ENCODE measurements around the gene INPP4B.
"Not testable (repeated sequence)": the region's sequence is repeated elsewhere in the genome, so short reads cannot be mapped to it uniquely, and the experiment has no call there.

The INPP4B gene

DNA sequence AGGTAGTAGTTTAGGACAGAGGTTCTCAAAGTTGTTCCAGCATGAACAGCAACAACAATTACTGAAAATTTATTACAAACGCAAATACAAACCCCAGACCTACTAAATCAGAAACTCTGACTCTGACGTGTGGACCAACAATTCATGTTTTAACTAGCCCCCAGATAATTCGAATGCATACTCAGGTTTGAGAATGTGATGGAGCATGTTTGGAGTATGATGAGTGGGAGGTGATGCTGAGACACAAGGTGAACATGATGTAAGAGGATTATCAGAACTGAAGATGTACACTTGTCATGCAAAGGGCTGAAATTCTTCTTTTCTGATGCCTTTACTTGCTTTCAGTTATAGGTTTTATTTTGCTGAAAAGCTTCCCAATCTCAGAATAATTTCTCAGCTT is 323.0 kb downstream of the INPP4B start:
- DNase-seq (ENCODE audit: low spot score) = no peak
- TF ChIP-seq, protein P1, sequence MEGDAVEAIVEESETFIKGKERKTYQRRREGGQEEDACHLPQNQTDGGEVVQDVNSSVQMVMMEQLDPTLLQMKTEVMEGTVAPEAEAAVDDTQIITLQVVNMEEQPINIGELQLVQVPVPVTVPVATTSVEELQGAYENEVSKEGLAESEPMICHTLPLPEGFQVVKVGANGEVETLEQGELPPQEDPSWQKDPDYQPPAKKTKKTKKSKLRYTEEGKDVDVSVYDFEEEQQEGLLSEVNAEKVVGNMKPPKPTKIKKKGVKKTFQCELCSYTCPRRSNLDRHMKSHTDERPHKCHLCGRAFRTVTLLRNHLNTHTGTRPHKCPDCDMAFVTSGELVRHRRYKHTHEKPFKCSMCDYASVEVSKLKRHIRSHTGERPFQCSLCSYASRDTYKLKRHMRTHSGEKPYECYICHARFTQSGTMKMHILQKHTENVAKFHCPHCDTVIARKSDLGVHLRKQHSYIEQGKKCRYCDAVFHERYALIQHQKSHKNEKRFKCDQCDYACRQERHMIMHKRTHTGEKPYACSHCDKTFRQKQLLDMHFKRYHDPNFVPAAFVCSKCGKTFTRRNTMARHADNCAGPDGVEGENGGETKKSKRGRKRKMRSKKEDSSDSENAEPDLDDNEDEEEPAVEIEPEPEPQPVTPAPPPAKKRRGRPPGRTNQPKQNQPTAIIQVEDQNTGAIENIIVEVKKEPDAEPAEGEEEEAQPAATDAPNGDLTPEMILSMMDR (IDR thresholded peaks at IDR 0.05; ENCODE audit: borderline replicate concordance, control extremely low read depth, extremely low read depth, insufficient read depth, missing control alignments) = no peak
- in situ Hi-C loops (cut with MboI; ENCODE audit: low sequenced_read_pairs, unreplicated experiment) = no loop called here

DNA sequence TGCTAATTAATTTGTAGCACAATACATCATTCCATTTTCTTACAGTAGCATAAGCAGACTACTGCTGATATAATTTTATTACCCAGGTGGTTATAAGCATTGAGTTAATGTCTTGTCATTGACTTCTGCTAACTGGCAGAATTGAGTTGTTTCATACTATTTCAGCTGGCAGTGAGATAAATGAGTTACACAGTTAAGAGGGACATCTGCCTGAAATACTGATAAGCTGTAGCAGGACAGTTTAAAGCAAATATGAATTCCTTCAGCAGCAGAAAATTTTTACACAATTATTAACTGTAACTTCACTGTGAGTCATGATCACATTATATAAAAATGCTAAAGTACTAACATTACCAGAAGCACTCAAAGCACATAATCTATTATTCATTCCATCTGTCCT is 326.8 kb downstream of the INPP4B start:
- in situ Hi-C loops (cut with MboI; ENCODE audit: low sequenced_read_pairs, unreplicated experiment) = no loop called here

DNA sequence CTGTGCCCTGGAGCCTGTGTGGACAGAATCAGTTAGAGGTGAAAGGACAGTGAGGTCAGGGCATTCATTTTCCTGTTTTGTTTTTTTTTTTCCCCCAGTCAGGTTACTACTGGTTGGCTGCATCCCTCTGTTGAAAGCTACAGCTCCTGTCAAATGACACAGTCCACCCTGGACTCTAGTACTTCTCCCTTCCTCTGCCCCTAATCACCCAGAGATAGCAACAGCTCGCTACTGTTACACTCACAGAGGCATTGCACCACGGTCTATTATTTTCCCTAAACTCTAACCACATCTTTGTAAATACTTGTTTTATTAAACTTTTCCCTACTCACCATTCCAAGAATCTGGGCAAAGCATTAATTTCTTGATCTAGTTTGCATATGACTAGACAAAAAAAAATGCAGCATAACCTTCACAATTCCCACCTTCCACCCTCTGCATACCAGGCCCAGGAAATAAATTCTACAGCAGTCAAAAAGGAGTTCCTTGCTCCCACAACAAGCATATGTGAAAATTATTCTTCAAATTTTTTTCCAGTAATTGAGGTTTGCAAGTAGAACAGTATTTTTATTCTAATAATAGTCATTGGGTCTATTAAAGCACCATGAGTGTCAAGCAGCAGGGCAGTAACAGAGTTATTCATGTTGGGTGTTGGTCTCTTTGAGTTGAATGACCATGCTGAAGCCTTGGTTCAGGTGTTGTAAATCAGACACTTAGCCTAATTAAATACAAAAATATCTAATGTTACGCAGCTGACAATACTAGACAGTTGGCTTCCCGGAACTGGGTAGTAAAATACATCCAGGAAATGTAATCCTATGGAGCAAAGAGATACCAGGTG is 329.2 kb downstream of the INPP4B start:
- in situ Hi-C loops (cut with MboI; ENCODE audit: low sequenced_read_pairs, unreplicated experiment) = no loop called here
- TF ChIP-seq, protein P1 (IDR thresholded peaks at IDR 0.05; ENCODE audit: borderline replicate concordance, control extremely low read depth, extremely low read depth, insufficient read depth, missing control alignments) = no peak
- no peak for DNase-seq (ENCODE audit: low spot score)

More for the DNA sequence above, 326.8 kb downstream of the INPP4B start:
- DNase-seq (ENCODE audit: low spot score) = no peak
- TF ChIP-seq, protein P1 (IDR thresholded peaks at IDR 0.05; ENCODE audit: borderline replicate concordance, control extremely low read depth, extremely low read depth, insufficient read depth, missing control alignments) = no peak

DNA sequence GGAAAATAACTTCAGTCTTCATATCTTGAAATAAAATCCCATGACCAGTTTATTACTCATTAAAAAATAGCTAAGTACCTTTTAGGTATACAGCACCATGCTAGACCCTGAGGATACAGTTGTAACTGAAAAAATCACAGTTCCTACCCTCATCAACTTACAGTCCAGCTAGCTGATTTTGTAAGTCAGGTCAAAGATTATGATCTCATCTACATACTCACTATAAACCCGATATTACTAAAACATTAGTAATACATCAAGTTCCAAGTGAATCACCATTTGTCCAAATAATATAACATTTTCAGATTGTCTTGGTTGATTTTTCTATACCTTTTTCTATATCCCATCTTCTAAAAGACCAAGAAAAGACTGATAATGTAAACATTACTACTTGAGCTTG is 333.9 kb downstream of the INPP4B start:
- TF ChIP-seq, protein P1 (IDR thresholded peaks at IDR 0.05; ENCODE audit: borderline replicate concordance, control extremely low read depth, extremely low read depth, insufficient read depth, missing control alignments) = no peak
- in situ Hi-C loops (cut with MboI; ENCODE audit: low sequenced_read_pairs, unreplicated experiment) = no loop called here
- no peak for DNase-seq (ENCODE audit: low spot score)

DNA sequence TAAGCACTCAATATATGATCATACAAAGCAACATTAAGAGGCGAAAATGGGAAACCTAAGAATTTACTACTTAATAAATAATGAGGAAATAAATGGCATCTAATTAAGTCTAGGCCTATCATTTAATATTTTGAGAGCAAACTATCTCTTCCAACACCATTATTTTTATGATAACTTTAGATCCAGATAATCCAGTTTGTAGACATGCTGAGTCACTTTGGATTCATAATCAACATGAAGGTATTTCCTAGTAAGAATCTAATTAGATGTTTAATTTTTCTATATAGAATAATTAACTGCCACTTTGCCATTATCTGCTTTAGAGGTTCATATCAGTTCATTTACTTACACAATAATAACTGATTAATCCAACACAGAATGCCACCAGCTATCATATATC is 336.2 kb downstream of the INPP4B start:
- DNase-seq (ENCODE audit: low spot score) = no peak
- in situ Hi-C loops (cut with MboI; ENCODE audit: low sequenced_read_pairs, unreplicated experiment) = no loop called here

DNA sequence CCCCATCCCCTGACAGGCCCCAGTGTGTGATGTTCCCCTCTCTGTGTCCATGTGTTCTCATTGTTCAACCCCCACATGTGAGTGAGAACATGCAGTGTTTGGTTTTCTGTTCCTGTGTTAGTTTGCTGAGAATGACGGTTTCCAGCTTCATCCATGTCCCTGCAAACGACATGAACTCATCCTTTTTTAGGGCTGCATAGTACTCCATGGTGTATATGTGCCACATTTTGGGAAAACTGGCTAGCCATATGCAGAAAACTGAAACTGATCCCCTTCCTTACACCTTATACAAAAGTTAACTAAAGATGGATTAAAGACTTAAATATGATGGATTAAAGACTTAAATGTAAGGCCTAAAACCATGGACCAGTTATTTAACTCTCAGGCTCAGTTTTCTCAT is 336.7 kb downstream of the INPP4B start:
- in situ Hi-C loops (cut with MboI; ENCODE audit: low sequenced_read_pairs, unreplicated experiment); DNase-seq (ENCODE audit: low spot score): not testable (repeated sequence)

More for the DNA sequence above, 336.2 kb downstream of the INPP4B start:
- TF ChIP-seq, protein P1 (IDR thresholded peaks at IDR 0.05; ENCODE audit: borderline replicate concordance, control extremely low read depth, extremely low read depth, insufficient read depth, missing control alignments) = no peak

DNA sequence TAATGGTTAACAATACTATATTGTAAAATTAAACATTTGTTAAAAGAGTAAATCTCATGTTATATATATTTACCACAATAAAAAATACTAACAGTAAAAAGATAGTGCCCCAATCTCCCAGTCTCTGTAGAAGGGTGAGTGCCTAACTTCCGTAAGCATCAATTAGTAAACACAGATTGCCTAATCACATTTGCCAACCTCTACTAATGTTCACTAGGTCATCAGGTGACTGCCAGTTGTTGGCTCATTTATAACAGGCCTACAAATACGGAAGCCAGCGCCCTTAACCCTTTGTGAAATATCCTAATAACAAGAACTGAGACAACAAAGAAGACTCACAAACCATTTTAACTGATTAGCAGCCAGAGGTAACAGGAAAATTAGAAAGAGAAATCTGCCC is 345.1 kb downstream of the INPP4B start:
- in situ Hi-C loops (cut with MboI; ENCODE audit: low sequenced_read_pairs, unreplicated experiment) = no loop called here
- DNase-seq (ENCODE audit: low spot score) = no peak
- TF ChIP-seq, protein P1 (IDR thresholded peaks at IDR 0.05; ENCODE audit: borderline replicate concordance, control extremely low read depth, extremely low read depth, insufficient read depth, missing control alignments) = no peak
